Gastrocnemius medialis (tissue), 4 donors: ENCODE results near the gene CNTN4. TPM values are rescaled to one million over a fixed set of nuclear protein-coding genes. Genes with fewer than 3 reads are reported as not detected.

ENCODE experiments used
- ATAC-seq, 2 donors: fragments of 150-250 bp; one replicate each; pipeline ENCODE4 v1.9.1; 2016
- DNase-seq, 2 donors: peaks; one replicate each; pipeline ENCODE4 v3.0.0-alpha.2; 2019
- H3K27ac ChIP-seq, 4 donors: fragments of 200-600 bp; sonication (generic); 1 replicate in 1 of 4; 2 replicates in 3 of 4; pipeline ENCODE4 v1.5.1; 2016 to 2018; ENCODE audit warnings: mild to moderate bottlenecking in 2 of 4, moderate library complexity in 1 of 4
- H3K27me3 ChIP-seq, 3 donors: fragments of 200-600 bp; sonication (generic) in 2 of 3; 1 replicate in 1 of 3; 2 replicates in 2 of 3; pipeline versions ENCODE4 v1.5.1 to v1.6.0; 2016 to 2019; ENCODE audit warnings: mild to moderate bottlenecking in 1 of 3, moderate library complexity in 1 of 3
- H3K36me3 ChIP-seq, 2 donors: fragments of 200-600 bp; sonication (generic) in 1 of 2; one replicate each; pipeline ENCODE4 v1.5.1; 2017 to 2018
- H3K4me1 ChIP-seq, 2 donors: fragments of 200-600 bp; sonication (generic) in 1 of 2; one replicate each; pipeline ENCODE4 v1.5.1; 2016 to 2017; ENCODE audit warnings: mild to moderate bottlenecking in 2 of 2
- H3K4me3 ChIP-seq, 4 donors: fragments of 200-600 bp; sonication (generic) in 3 of 4; 1 replicate in 1 of 4; 2 replicates in 3 of 4; pipeline ENCODE4 v1.5.1; 2016 to 2019; ENCODE audit warnings: mild to moderate bottlenecking in 2 of 4
- H3K9me3 ChIP-seq, 3 donors: fragments of 200-600 bp; sonication (generic) in 2 of 3; 1 replicate in 1 of 3; 2 replicates in 2 of 3; pipeline ENCODE4 v1.5.1; 2016 to 2019
- POLR2A ChIP-seq, 2 donors: fragments of 450-650 bp; IDR thresholded peaks; one replicate each; pipeline ENCODE4 v1.6.1; 2017; ENCODE audit warnings: antibody characterized with exemption in 2 of 2, mild to moderate bottlenecking in 2 of 2, moderate library complexity in 2 of 2
- in situ Hi-C, 4 donors: fragments of 200-750 bp; cut with MboI; loops; one replicate each; pipeline versions ENCODE4 v1.15.0 to v1.8.0; 2017; ENCODE audit warnings: low sequenced_read_pairs in 4 of 4
- intact Hi-C: fragments of 100-400 bp; cut with DNase I; formaldehyde crosslinking; loops from one replicate; pipeline ENCODE4 v1.15.1; 2023; ENCODE audit warnings: low total_unique reads
- total RNA-seq, 4 donors: library from RNA; depleted of rRNA; stranded (reverse); fragments of >200 nt; gene quantifications; one replicate each; pipeline versions ENCODE4 v1.1.0 to v1.2.3, GENCODE V29; 2016
- TF ChIP-seq, protein P1 (sequence below), 5 experiments: fragments of 450-650 bp in 3 of 5; fragments of 200-600 bp in 2 of 5; sonication (generic) in 2 of 5; IDR thresholded peaks in 4 of 5; conservative IDR thresholded peaks in 1 of 5; 1 replicate in 4 of 5; 2 replicates in 1 of 5; pipeline ENCODE4 v1.5.1; 2016 to 2019; ENCODE audit warnings: antibody characterized with exemption in 5 of 5, mild to moderate bottlenecking in 3 of 5, moderate library complexity in 3 of 5

The CNTN4 gene
- total RNA-seq, 4 donors from 2014 or later: 0.51 to 1.9 (median 1.4) TPM

GRCh38 chr3:3016226-3016625, 917.6 kb downstream of the CNTN4 start:
- in situ Hi-C loops (no loop called here), intact Hi-C loops (no loop called here)
- no peak overlapping the region for H3K27ac ChIP-seq
- ATAC-seq (no peak), DNase-seq (no peak)
- H3K36me3 ChIP-seq: no peaks in the 10 kb centered on the region
- no peaks in the 10 kb centered on the region for H3K27me3 ChIP-seq
- no peaks in the 10 kb centered on the region for H3K9me3 ChIP-seq
- H3K4me1 ChIP-seq: no peaks in the 10 kb centered on the region
- H3K4me3 ChIP-seq: no peak overlapping the region
- TF ChIP-seq, protein P1, sequence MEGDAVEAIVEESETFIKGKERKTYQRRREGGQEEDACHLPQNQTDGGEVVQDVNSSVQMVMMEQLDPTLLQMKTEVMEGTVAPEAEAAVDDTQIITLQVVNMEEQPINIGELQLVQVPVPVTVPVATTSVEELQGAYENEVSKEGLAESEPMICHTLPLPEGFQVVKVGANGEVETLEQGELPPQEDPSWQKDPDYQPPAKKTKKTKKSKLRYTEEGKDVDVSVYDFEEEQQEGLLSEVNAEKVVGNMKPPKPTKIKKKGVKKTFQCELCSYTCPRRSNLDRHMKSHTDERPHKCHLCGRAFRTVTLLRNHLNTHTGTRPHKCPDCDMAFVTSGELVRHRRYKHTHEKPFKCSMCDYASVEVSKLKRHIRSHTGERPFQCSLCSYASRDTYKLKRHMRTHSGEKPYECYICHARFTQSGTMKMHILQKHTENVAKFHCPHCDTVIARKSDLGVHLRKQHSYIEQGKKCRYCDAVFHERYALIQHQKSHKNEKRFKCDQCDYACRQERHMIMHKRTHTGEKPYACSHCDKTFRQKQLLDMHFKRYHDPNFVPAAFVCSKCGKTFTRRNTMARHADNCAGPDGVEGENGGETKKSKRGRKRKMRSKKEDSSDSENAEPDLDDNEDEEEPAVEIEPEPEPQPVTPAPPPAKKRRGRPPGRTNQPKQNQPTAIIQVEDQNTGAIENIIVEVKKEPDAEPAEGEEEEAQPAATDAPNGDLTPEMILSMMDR (IDR thresholded peaks at IDR 0.05 in 4 of 5, conservative IDR thresholded peaks at IDR 0.05 in 1 of 5): no peak
- TF ChIP-seq POLR2A (IDR thresholded peaks at IDR 0.05): no peak

GRCh38 chr3:3020209-3020608, 921.5 kb downstream of the CNTN4 start:
- in situ Hi-C loops: no loop called here
- TF ChIP-seq, protein P1 (IDR thresholded peaks at IDR 0.05 in 4 of 5, conservative IDR thresholded peaks at IDR 0.05 in 1 of 5): no peak
- TF ChIP-seq POLR2A (IDR thresholded peaks at IDR 0.05): no peak
- ATAC-seq (no peak), DNase-seq (no peak)
- Histone ChIP-seq H3K36me3 (no peaks in the 10 kb centered on the region), H3K27me3 (no peaks in the 10 kb centered on the region), H3K4me1 (no peaks in the 10 kb centered on the region), H3K9me3 (no peaks in the 10 kb centered on the region), H3K27ac (no peak overlapping the region), H3K4me3 (no peak overlapping the region)
- intact Hi-C loops: no loop called here

GRCh38 chr3:3023111-3023745, 924.6 kb downstream of the CNTN4 start:
- H3K27ac ChIP-seq: no peak overlapping the region
- no peaks in the 10 kb centered on the region for H3K9me3 ChIP-seq
- H3K4me1 ChIP-seq: no peaks in the 10 kb centered on the region
- DNase-seq: no peak
- no peaks in the 10 kb centered on the region for H3K27me3 ChIP-seq
- H3K36me3 ChIP-seq: no peaks in the 10 kb centered on the region
- intact Hi-C loops: no loop called here
- TF ChIP-seq POLR2A (IDR thresholded peaks at IDR 0.05): no peak
- TF ChIP-seq, protein P1 (IDR thresholded peaks at IDR 0.05 in 4 of 5, conservative IDR thresholded peaks at IDR 0.05 in 1 of 5): no peak
- H3K4me3 ChIP-seq: no peak overlapping the region
- in situ Hi-C loops: no loop called here
- no peak for ATAC-seq

DNA sequence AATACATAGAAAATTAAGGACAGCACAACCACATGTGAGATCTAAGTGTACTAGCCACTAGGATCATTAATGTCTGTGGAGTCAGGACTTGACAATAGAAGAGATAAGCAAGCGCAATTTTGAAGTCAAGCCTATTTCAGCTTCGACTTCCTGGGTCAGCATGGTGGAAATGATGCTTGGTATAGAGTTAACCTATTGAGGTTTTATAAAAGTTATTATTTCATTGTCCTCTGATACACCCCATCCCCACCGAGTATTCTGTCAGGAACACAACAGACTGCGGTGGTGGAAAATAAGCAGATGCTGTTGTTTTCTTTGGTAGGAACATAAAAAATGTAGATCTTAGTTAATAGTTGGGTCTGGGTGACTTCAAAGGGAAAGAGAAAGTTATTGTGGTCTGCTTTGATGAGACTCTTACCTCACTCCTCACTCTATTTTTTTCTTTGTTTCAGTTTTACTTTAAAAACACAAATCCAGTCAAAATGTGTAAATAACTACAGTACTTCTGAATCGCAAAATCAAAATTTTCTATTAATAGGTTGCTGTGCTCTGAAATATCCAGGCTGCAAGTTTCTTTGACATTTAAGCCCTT, 929.4 kb downstream of the CNTN4 start:
- Histone ChIP-seq H3K4me1 (no peaks in the 10 kb centered on the region), H3K36me3 (no peaks in the 10 kb centered on the region), H3K4me3 (no peak overlapping the region), H3K27ac (no peak overlapping the region), H3K9me3 (no peaks in the 10 kb centered on the region), H3K27me3 (no peaks in the 10 kb centered on the region)
- in situ Hi-C loops: no loop called here
- no peak for ATAC-seq
- no peak for DNase-seq
- intact Hi-C loops: no loop called here
- no peak for TF ChIP-seq POLR2A (IDR thresholded peaks at IDR 0.05)
- TF ChIP-seq, protein P1 (IDR thresholded peaks at IDR 0.05 in 4 of 5, conservative IDR thresholded peaks at IDR 0.05 in 1 of 5): no peak
